ENCODE measurements around the gene RNU1-3. TPM values are rescaled to one million over a fixed set of nuclear protein-coding genes. Genes with fewer than 3 reads are reported as not detected.
"Not testable (repeated sequence)": the region's sequence is repeated elsewhere in the genome, so short reads cannot be mapped to it uniquely, and the experiment has no call there.

Gene RNU1-3
- total and polyA plus RNA-seq, 2 of the 13 experiments (the other 11 are each of a cell fraction or from before 2014, with no cell fraction given): under 0.01 to 11,018 TPM

GRCh38 chr1:16646061-16646664 lies 20.6 kb downstream of the RNU1-3 start:
- Histone ChIP-seq H3K79me2 (ENCODE audit: insufficient read depth, low read length) (peaks cover 51% of the 10 kb centered on the region), H3K9ac (ENCODE audit: insufficient read depth, low read depth, low read length) (peak overlapping the region; percentile 99), H4K20me1 (ENCODE audit: insufficient read depth, low read length) (peaks cover 23% of the 10 kb centered on the region), H3K27ac (ENCODE audit: extremely low read length, insufficient read depth, low read length) (peak overlapping the region; percentile 96), H3K4me3 (replicated peaks in 1 of 3; ENCODE audit: insufficient read depth in 1 of 3, low read depth in 2 of 3, low read length in 3 of 3) (peak overlapping the region; percentile 85 to 96 (median 90)), H3K4me2 (ENCODE audit: low read depth, low read length) (peak overlapping the region; percentile 96), H3K36me3 (replicated peaks in 1 of 2; ENCODE audit: control insufficient read depth in 1 of 2, insufficient read depth in 2 of 2, low read length in 2 of 2) (peaks cover 3 to 10% of the 10 kb centered on the region in 2 experiments; a peak in 4 of 5 replicates), H3K4me1 (ENCODE audit: insufficient read depth, low read length) (peaks cover 53% of the 10 kb centered on the region)
- intact Hi-C loops (cut with micrococcal nuclease; ENCODE audit: unreplicated experiment); CTCF ChIA-PET (ENCODE audit: low intra/inter-chr PET ratio, low total read pairs); FAIRE-seq; ATAC-seq; in situ Hi-C loops (cut with HindIII; ENCODE audit: extremely low pct_ligation_motif_present, low pct_unique_long_range_greater_than_20kb); H2AFZ ChIP-seq (ENCODE audit: low read length); H3K27me3 ChIP-seq (ENCODE audit: control insufficient read depth in 1 of 2, insufficient read depth in 2 of 2, low read length in 2 of 2); DNase-seq (ENCODE audit: low spot score); BruUV-seq (replicated peaks); H3K9me3 ChIP-seq (ENCODE audit: low read length): not testable (repeated sequence)
- WGBS (ENCODE audit: low lambda C conversion rate): 73% methylated on average over 15 of the region's 15 CpGs
- POLR2A ChIA-PET: interaction anchor here (1.2 to 2.4 kb wide), 4 partner anchors 25 to 132 kb away, joined by 6 to 17 read pairs (median 10); partner anchors contain the start of genes NBPF1 and RNU1-1
- TF ChIP-seq ZNF776 (CRISPR knock-in tag; IDR thresholded peaks at IDR 0.05) (0 out of 2 replicates have a peak, but pooled peaks have one; percentile 38), ATF3 (CRISPR knock-in tag; IDR thresholded peaks at IDR 0.05) (0 out of 2 replicates have a peak, but pooled peaks have one; percentile 4), MTA1 (CRISPR knock-in tag; IDR thresholded peaks at IDR 0.05; ENCODE audit: borderline replicate concordance) (0 out of 2 replicates have a peak, but pooled peaks have one; percentile 21), MTERF4 (CRISPR knock-in tag; IDR thresholded peaks at IDR 0.05) (peak; percentile 54; the same call in 1 of the 2 replicates), BORCS8-MEF2B (CRISPR knock-in tag; IDR thresholded peaks at IDR 0.05) (0 out of 2 replicates have a peak, but pooled peaks have one; percentile 4), FOXA3 (CRISPR knock-in tag; IDR thresholded peaks at IDR 0.05) (0 out of 2 replicates have a peak, but pooled peaks have one; percentile 4), ZNF790 (CRISPR knock-in tag; IDR thresholded peaks at IDR 0.05; ENCODE audit: borderline replicate concordance) (0 out of 2 replicates have a peak, but pooled peaks have one; percentile 25), ZNF318 (CRISPR knock-in tag; IDR thresholded peaks at IDR 0.05) (0 out of 2 replicates have a peak, but pooled peaks have one; percentile 39), PTBP1 (IDR thresholded peaks at IDR 0.05; ENCODE audit: low read depth, low read length, poor library complexity, severe bottlenecking) (peak; percentile 28), SRY (CRISPR knock-in tag; IDR thresholded peaks at IDR 0.05) (0 out of 2 replicates have a peak, but pooled peaks have one; percentile 21)
- TF ChIP-seq, protein P1, sequence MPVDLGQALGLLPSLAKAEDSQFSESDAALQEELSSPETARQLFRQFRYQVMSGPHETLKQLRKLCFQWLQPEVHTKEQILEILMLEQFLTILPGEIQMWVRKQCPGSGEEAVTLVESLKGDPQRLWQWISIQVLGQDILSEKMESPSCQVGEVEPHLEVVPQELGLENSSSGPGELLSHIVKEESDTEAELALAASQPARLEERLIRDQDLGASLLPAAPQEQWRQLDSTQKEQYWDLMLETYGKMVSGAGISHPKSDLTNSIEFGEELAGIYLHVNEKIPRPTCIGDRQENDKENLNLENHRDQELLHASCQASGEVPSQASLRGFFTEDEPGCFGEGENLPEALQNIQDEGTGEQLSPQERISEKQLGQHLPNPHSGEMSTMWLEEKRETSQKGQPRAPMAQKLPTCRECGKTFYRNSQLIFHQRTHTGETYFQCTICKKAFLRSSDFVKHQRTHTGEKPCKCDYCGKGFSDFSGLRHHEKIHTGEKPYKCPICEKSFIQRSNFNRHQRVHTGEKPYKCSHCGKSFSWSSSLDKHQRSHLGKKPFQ (CRISPR knock-in tag; IDR thresholded peaks at IDR 0.05; ENCODE audit: insufficient replicate concordance): peak; percentile 3

Data from HepG2 (cell line).